HEK293 (cell line): ENCODE measurements around the gene TMEM127.
A peak's percentile ranks its signal among the peaks of the same experiment; 100 is the strongest.

Source experiments
- CTCF ChIA-PET: fragments of 350-600 bp; formaldehyde crosslinking; extraction: SDS; loops from one replicate; lab custom pipeline; 2021; ENCODE audit warnings: antibody characterized with exemption; lab: Yijun Ruan, JAX
- POLR2A ChIA-PET: fragments of 300-600 bp; formaldehyde crosslinking; extraction: SDS; loops from one replicate; lab custom pipeline; 2020; ENCODE audit warnings: antibody characterized with exemption, inconsistent platforms; lab: Yijun Ruan, JAX
- H3K27ac ChIP-seq: fragments of 200-500 bp; sonication (Bioruptor generic); 2 replicates; pipeline ENCODE4 v1.5.1; 2014; ENCODE audit warnings: low read depth, low read length, control low read depth, inconsistent platforms; ENCODE audit errors: extremely low read depth
- H3K36me3 ChIP-seq, 2 experiments: fragments of 200-500 bp in 1 of 2; sonication (Bioruptor generic) in 1 of 2; 1 replicate in 1 of 2; 2 replicates in 1 of 2; pipeline ENCODE4 v1.5.1; 2014 to 2017; ENCODE audit warnings: inconsistent platforms in 2 of 2, low read length in 2 of 2; ENCODE audit not compliant: control insufficient read depth in 2 of 2, insufficient read depth in 1 of 2
- H3K4me1 ChIP-seq: fragments of 200-500 bp; sonication (Bioruptor generic); 2 replicates; pipeline ENCODE4 v1.5.1; 2014; ENCODE audit warnings: mild to moderate bottlenecking, low read length, inconsistent platforms; ENCODE audit not compliant: control insufficient read depth, insufficient read depth
- H3K4me3 ChIP-seq: 2 replicates; pipeline ENCODE4 v1.5.1; 2011; ENCODE audit warnings: low read depth, mild to moderate bottlenecking, control low read depth, low read length, moderate library complexity
- H3K9me3 ChIP-seq: fragments of 200-500 bp; sonication (Bioruptor generic); 2 replicates; pipeline ENCODE4 v1.5.1; 2014; ENCODE audit warnings: low read depth, low read length, inconsistent platforms; ENCODE audit not compliant: control insufficient read depth, insufficient read depth
- ATF2 ChIP-seq: fragments of 450-650 bp; formaldehyde crosslinking; IDR thresholded peaks from 2 replicates; pipeline ENCODE4 v1.5.1; 2016; ENCODE audit warnings: missing biosample characterization, missing genetic modification characterization, low read depth
- GFI1B ChIP-seq: fragments of 450-650 bp; formaldehyde crosslinking; IDR thresholded peaks from 2 replicates; pipeline ENCODE4 v1.5.1; 2016; ENCODE audit warnings: missing biosample characterization, missing genetic modification characterization
- GLIS1 ChIP-seq: fragments of 450-650 bp; formaldehyde crosslinking; IDR thresholded peaks from 2 replicates; pipeline ENCODE4 v1.5.1; 2016; ENCODE audit warnings: missing biosample characterization, missing genetic modification characterization
- IKZF3 ChIP-seq: fragments of 450-650 bp; IDR thresholded peaks from 2 replicates; pipeline ENCODE4 v1.5.0; 2018; ENCODE audit warnings: missing biosample characterization, mild to moderate bottlenecking, missing genetic modification characterization, moderate library complexity
- KLF1 ChIP-seq: fragments of 450-650 bp; formaldehyde crosslinking; IDR thresholded peaks from 2 replicates; pipeline ENCODE4 v1.5.1; 2016; ENCODE audit warnings: missing biosample characterization, missing genetic modification characterization
- OSR2 ChIP-seq: fragments of 450-650 bp; formaldehyde crosslinking; IDR thresholded peaks from 2 replicates; pipeline ENCODE4 v1.5.1; 2016; ENCODE audit warnings: missing biosample characterization, missing genetic modification characterization
- PATZ1 ChIP-seq: fragments of 450-650 bp; formaldehyde crosslinking; IDR thresholded peaks from 2 replicates; pipeline ENCODE4 v1.5.1; 2016; ENCODE audit warnings: missing biosample characterization, missing genetic modification characterization
- ZBTB20 ChIP-seq: fragments of 450-650 bp; formaldehyde crosslinking; IDR thresholded peaks from 2 replicates; pipeline ENCODE4 v1.5.1; 2016; ENCODE audit warnings: missing biosample characterization, missing genetic modification characterization
- ZFP37 ChIP-seq: fragments of 450-650 bp; formaldehyde crosslinking; IDR thresholded peaks from 2 replicates; pipeline ENCODE4 v1.5.1; 2016; ENCODE audit warnings: missing biosample characterization, missing genetic modification characterization
- ZNF133 ChIP-seq: fragments of 450-650 bp; formaldehyde crosslinking; IDR thresholded peaks from 2 replicates; pipeline ENCODE4 v1.5.1; 2016; ENCODE audit warnings: missing biosample characterization, missing genetic modification characterization
- ZNF138 ChIP-seq: fragments of 450-650 bp; formaldehyde crosslinking; IDR thresholded peaks from 2 replicates; pipeline ENCODE4 v1.5.1; 2016; ENCODE audit warnings: missing biosample characterization, missing genetic modification characterization, borderline replicate concordance
- ZNF169 ChIP-seq: fragments of 450-650 bp; formaldehyde crosslinking; IDR thresholded peaks from 2 replicates; pipeline ENCODE4 v1.5.1; 2016; ENCODE audit warnings: missing biosample characterization, missing genetic modification characterization
- ZNF24 ChIP-seq: fragments of 450-650 bp; formaldehyde crosslinking; IDR thresholded peaks from 2 replicates; pipeline ENCODE4 v1.5.1; 2016; ENCODE audit warnings: missing biosample characterization, missing genetic modification characterization
- ZNF600 ChIP-seq: fragments of 450-650 bp; formaldehyde crosslinking; IDR thresholded peaks from 2 replicates; pipeline ENCODE4 v1.5.1; 2016; ENCODE audit warnings: missing biosample characterization, missing genetic modification characterization
- ZNF658 ChIP-seq: fragments of 450-650 bp; formaldehyde crosslinking; IDR thresholded peaks from 2 replicates; pipeline ENCODE4; 2016; ENCODE audit warnings: missing biosample characterization, missing genetic modification characterization
- ZSCAN4 ChIP-seq: fragments of 450-650 bp; formaldehyde crosslinking; IDR thresholded peaks from 2 replicates; pipeline ENCODE4 v1.5.1; 2017; ENCODE audit warnings: missing biosample characterization, missing genetic modification characterization

The TMEM127 gene

GRCh38 chr2:96308248-96308647, 42.5 kb upstream of the TMEM127 start:
- CTCF ChIA-PET: interaction anchor here (1.2 kb wide), 1 partner anchor 12 kb away, joined by 3 read pairs; no protein-coding TSS in a partner anchor
- Histone ChIP-seq H3K36me3 (peaks cover 12 to 14% of the 10 kb centered on the region in 2 experiments), H3K27ac (no peak overlapping the region), H3K4me3 (no peak overlapping the region)
- POLR2A ChIA-PET: interaction anchor here (0.7 to 0.9 kb wide), 3 partner anchors 27 to 391 kb away, joined by 4 to 5 read pairs (median 5); partner anchors contain the start of gene NCAPH
- TF ChIP-seq IKZF3 (tag by site-specific recombination): no peak
- no peak for TF ChIP-seq ZNF138 (tag by site-specific recombination)
- 0 out of 2 replicates have a peak, but pooled peaks have one; percentile 47 for TF ChIP-seq KLF1
- no peak for TF ChIP-seq ZNF133 (tag by site-specific recombination)
- no peak for TF ChIP-seq ZNF24 (tag by site-specific recombination)
- TF ChIP-seq ZNF658: no peak
- TF ChIP-seq ZFP37: no peak
- no peak for TF ChIP-seq GFI1B
- TF ChIP-seq PATZ1 (tag by site-specific recombination): no peak
- TF ChIP-seq ATF2 (tag by site-specific recombination): no peak
- no peak for TF ChIP-seq ZNF600
- no peak for TF ChIP-seq ZBTB20 (tag by site-specific recombination)
- no peak for TF ChIP-seq ZSCAN4 (tag by site-specific recombination)
- peak; percentile 50; the same call in 1 of the 2 replicates for TF ChIP-seq GLIS1 (tag by site-specific recombination)
- TF ChIP-seq, all 188 proteins: peak for 2
- Histone ChIP-seq H3K4me1 (peaks cover 9% of the 10 kb centered on the region; the same call in 1 of the 2 replicates), H3K9me3 (no peaks in the 10 kb centered on the region)

GRCh38 chr2:96306370-96306769, 40.6 kb upstream of the TMEM127 start:
- ChIA-PET POLR2A (interaction anchor here (1.3 to 2.0 kb wide), 2 partner anchors 15 to 30 kb away, joined by 8 to 16 read pairs; partner anchors contain the start of gene NCAPH), CTCF (interaction anchor here (0.7 to 0.9 kb wide), 3 partner anchors 39 to 205 kb away, joined by 3 read pairs; no protein-coding TSS in a partner anchor)
- Histone ChIP-seq H3K9me3 (no peaks in the 10 kb centered on the region), H3K4me3 (peak overlapping the region; percentile 76), H3K4me1 (peaks cover 9% of the 10 kb centered on the region; the same call in 1 of the 2 replicates), H3K27ac (peak overlapping the region; percentile 69; the same call in 1 of the 2 replicates), H3K36me3 (peaks cover 16 to 33% of the 10 kb centered on the region in 2 experiments)
- TF ChIP-seq ZNF169 (tag by site-specific recombination): no peak

- Histone ChIP-seq H3K9me3 (no peaks in the 10 kb centered on the region), H3K36me3 (peaks cover 21 to 38% of the 10 kb centered on the region in 2 experiments), H3K4me1 (peaks cover 9% of the 10 kb centered on the region; the same call in 1 of the 2 replicates), H3K4me3 (peak overlapping the region; percentile 76), H3K27ac (peak overlapping the region; percentile 69)
- CTCF ChIA-PET: interaction anchor here (0.7 to 1.7 kb wide), 5 partner anchors 40 to 205 kb away, joined by 3 to 4 read pairs (median 3); no protein-coding TSS in a partner anchor
- TF ChIP-seq OSR2 (peak; percentile 1; the same call in 1 of the 2 replicates), GLIS1 (tag by site-specific recombination) (no peak), ZNF600 (no peak)
- POLR2A ChIA-PET: interaction anchor here (0.6 to 2.0 kb wide), 7 partner anchors 15 to 104 kb away, joined by 4 to 16 read pairs (median 5); partner anchors contain the start of genes CIAO1, NCAPH and TMEM127
Measured at GRCh38 chr2:96305979-96306308, 40.1 kb upstream of the TMEM127 start.
